ENCODE measurements around the gene MARVELD1. TPM values are rescaled to one million over a fixed set of nuclear protein-coding genes. Genes with fewer than 3 reads are reported as not detected.

Gene MARVELD1
- total RNA-seq, 2 experiments from 2014 or later: 0.13 TPM; not detected in 1

- Histone ChIP-seq H3K4me3 (ENCODE audit: low read depth, low read length, poor library complexity, severe bottlenecking) (no peak overlapping the region), H3K27ac (ENCODE audit: low read depth, low read length, poor library complexity, severe bottlenecking) (no peak overlapping the region), H3K4me1 (ENCODE audit: insufficient read depth, low read length, poor library complexity, severe bottlenecking) (no peaks in the 10 kb centered on the region), H3K9me3 (ENCODE audit: low read length) (no peaks in the 10 kb centered on the region), H3K9me2 (ENCODE audit: insufficient read depth, low read length) (no peaks in the 10 kb centered on the region), H3K79me2 (ENCODE audit: insufficient read depth, low read depth, low read length) (no peaks in the 10 kb centered on the region), H2AFZ (ENCODE audit: low read length) (no peak overlapping the region), H3K36me3 (ENCODE audit: insufficient read depth, low read length) (no peaks in the 10 kb centered on the region), H3K4me2 (ENCODE audit: low read length) (no peak overlapping the region), H4K20me1 (ENCODE audit: insufficient read depth, low read length) (no peaks in the 10 kb centered on the region)
- no peak for DNase-seq (ENCODE audit: low spot score)
- BruUV-seq (replicated peaks): no TSS peak
- POLR2A ChIA-PET: no interaction called here
- CTCF ChIA-PET (ENCODE audit: unreplicated experiment): no interaction called here
- TF ChIP-seq, protein P1, sequence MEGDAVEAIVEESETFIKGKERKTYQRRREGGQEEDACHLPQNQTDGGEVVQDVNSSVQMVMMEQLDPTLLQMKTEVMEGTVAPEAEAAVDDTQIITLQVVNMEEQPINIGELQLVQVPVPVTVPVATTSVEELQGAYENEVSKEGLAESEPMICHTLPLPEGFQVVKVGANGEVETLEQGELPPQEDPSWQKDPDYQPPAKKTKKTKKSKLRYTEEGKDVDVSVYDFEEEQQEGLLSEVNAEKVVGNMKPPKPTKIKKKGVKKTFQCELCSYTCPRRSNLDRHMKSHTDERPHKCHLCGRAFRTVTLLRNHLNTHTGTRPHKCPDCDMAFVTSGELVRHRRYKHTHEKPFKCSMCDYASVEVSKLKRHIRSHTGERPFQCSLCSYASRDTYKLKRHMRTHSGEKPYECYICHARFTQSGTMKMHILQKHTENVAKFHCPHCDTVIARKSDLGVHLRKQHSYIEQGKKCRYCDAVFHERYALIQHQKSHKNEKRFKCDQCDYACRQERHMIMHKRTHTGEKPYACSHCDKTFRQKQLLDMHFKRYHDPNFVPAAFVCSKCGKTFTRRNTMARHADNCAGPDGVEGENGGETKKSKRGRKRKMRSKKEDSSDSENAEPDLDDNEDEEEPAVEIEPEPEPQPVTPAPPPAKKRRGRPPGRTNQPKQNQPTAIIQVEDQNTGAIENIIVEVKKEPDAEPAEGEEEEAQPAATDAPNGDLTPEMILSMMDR (conservative IDR thresholded peaks at IDR 0.05; ENCODE audit: low read length): no peak
- TF ChIP-seq EZH2phosphoT487 (IDR thresholded peaks at IDR 0.05; ENCODE audit: borderline replicate concordance, low read depth, low read length): no peak
- intact Hi-C loops (cut with micrococcal nuclease; ENCODE audit: unreplicated experiment): no loop called here
Measured at GRCh38 chr10:97718659-97719142, 5.2 kb downstream of the MARVELD1 start.

- ChIA-PET POLR2A (no interaction called here), CTCF (ENCODE audit: unreplicated experiment) (no interaction called here)
- H3K4me1 ChIP-seq (ENCODE audit: insufficient read depth, low read length, poor library complexity, severe bottlenecking): no peaks in the 10 kb centered on the region
- TF ChIP-seq, protein P1 (conservative IDR thresholded peaks at IDR 0.05; ENCODE audit: low read length): no peak
- no peak for TF ChIP-seq EZH2phosphoT487 (IDR thresholded peaks at IDR 0.05; ENCODE audit: borderline replicate concordance, low read depth, low read length)
- no peak overlapping the region for H2AFZ ChIP-seq (ENCODE audit: low read length)
- no peak for DNase-seq (ENCODE audit: low spot score)
- no TSS peak for BruUV-seq (replicated peaks)
- H3K9me3 ChIP-seq (ENCODE audit: low read length): no peaks in the 10 kb centered on the region
- no peaks in the 10 kb centered on the region for H3K36me3 ChIP-seq (ENCODE audit: insufficient read depth, low read length)
- H3K79me2 ChIP-seq (ENCODE audit: insufficient read depth, low read depth, low read length): no peaks in the 10 kb centered on the region
- no peaks in the 10 kb centered on the region for H3K9me2 ChIP-seq (ENCODE audit: insufficient read depth, low read length)
- no peak overlapping the region for H3K4me3 ChIP-seq (ENCODE audit: low read depth, low read length, poor library complexity, severe bottlenecking)
- intact Hi-C loops (cut with micrococcal nuclease; ENCODE audit: unreplicated experiment): no loop called here
- no peaks in the 10 kb centered on the region for H4K20me1 ChIP-seq (ENCODE audit: insufficient read depth, low read length)
- no peak overlapping the region for H3K27ac ChIP-seq (ENCODE audit: low read depth, low read length, poor library complexity, severe bottlenecking)
- H3K4me2 ChIP-seq (ENCODE audit: low read length): no peak overlapping the region
Measured at GRCh38 chr10:97719602-97720001, 6.1 kb downstream of the MARVELD1 start.

- no peak for TF ChIP-seq EZH2phosphoT487 (IDR thresholded peaks at IDR 0.05; ENCODE audit: borderline replicate concordance, low read depth, low read length)
- TF ChIP-seq, protein P1 (conservative IDR thresholded peaks at IDR 0.05; ENCODE audit: low read length): no peak
- no peaks in the 10 kb centered on the region for H3K9me3 ChIP-seq (ENCODE audit: low read length)
- ChIA-PET POLR2A (no interaction called here), CTCF (ENCODE audit: unreplicated experiment) (interaction anchor here (1.6 kb wide), 1 partner anchor 21 kb away, joined by 5 read pairs; no protein-coding TSS in a partner anchor)
- no peaks in the 10 kb centered on the region for H4K20me1 ChIP-seq (ENCODE audit: insufficient read depth, low read length)
- no peak for DNase-seq (ENCODE audit: low spot score)
- no peaks in the 10 kb centered on the region for H3K79me2 ChIP-seq (ENCODE audit: insufficient read depth, low read depth, low read length)
- no peaks in the 10 kb centered on the region for H3K9me2 ChIP-seq (ENCODE audit: insufficient read depth, low read length)
- no peaks in the 10 kb centered on the region for H3K36me3 ChIP-seq (ENCODE audit: insufficient read depth, low read length)
- H2AFZ ChIP-seq (ENCODE audit: low read length): no peak overlapping the region
- H3K4me2 ChIP-seq (ENCODE audit: low read length): no peak overlapping the region
- H3K27ac ChIP-seq (ENCODE audit: low read depth, low read length, poor library complexity, severe bottlenecking): no peak overlapping the region
- intact Hi-C loops (cut with micrococcal nuclease; ENCODE audit: unreplicated experiment): no loop called here
- BruUV-seq (replicated peaks): no TSS peak
- H3K4me1 ChIP-seq (ENCODE audit: insufficient read depth, low read length, poor library complexity, severe bottlenecking): no peaks in the 10 kb centered on the region
- no peak overlapping the region for H3K4me3 ChIP-seq (ENCODE audit: low read depth, low read length, poor library complexity, severe bottlenecking)
Measured at GRCh38 chr10:97721871-97722780, 8.6 kb downstream of the MARVELD1 start.
